OCI-M2 (cell line): Measurements from ENCODE around the gene SLC35B2.
A peak's percentile ranks its signal among the peaks of the same experiment; 100 is the strongest.

Experiments
- DNase-seq: peaks from one replicate; lab custom pipeline; 2025; ENCODE audit not compliant: unreplicated experiment; lab: John Stamatoyannopoulos, UW

SLC35B2 gene

DNA sequence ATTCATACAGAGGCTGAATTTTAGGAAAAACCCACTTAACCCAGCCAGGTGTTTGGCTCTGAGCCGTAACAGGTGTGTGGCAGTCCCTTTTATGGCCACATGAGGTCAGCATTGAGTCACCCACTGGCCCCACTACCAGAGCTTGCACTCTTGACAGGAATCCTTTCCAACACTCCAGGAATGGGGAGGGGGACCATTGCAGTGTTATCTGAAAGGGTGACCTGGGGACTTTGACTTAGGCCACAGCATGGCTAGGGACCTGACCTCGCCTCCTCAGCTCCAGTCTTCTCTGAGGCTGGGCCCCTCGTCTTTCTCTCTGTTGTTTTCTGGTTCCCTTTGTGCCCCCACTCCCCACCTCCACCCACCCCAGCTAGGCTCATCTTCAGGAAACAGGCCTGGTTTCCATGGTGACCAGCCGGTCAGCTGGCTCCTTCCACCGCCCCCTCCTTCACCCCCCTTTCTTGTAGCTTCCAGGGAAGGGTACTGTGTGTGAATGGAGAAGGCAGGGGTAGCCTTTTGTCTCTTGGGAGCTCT lies 10.8 kb upstream of the SLC35B2 start:
- DNase-seq: peak; percentile 37

DNA sequence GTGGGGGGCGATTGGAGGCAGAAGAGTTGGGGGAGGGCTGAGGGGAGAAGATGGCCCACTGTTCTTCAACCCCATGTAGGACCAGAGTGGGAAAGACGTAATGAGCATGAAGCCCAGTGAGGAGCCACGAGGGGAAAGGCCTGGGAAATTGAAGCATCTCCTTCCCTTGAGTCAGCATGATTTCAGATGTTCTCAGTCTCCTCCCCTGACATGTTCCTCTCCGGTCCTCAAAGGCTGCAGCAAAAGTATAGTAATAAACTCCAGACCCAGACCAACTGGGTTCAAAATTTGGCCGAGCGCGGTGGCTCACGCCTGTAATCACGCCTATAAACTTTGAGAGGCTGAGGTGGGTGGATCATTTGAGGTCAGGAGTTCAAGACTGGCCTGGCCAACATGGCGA lies 9.9 kb upstream of the SLC35B2 start:
- no peak for DNase-seq

GRCh38 chr6:44266347-44266746 lies 9.0 kb upstream of the SLC35B2 start:
- DNase-seq: no peak

DNA sequence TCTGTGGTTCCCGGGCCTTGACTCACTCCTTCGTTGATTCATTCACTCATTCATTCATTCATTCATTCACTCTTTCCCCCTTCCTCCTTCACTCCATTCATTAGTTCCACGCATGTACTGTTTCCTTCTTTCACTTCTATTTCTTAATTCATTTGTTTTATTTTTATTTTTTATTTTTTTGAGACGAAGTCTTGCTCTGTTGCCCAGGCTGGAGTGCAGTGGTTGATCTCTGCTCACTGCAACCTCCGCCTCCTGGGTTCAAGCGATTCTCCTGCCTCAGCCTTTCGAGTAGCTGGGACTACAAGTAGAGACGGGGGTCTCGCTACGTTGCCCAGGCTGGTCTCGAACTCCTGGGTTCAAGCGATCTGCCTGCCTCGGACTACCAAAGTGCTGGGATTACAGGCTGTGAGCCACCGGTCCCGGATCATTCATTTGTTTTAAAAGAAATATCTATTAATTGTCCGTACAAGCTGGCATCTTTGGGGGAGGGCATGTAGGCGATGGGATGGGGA lies 8.4 kb upstream of the SLC35B2 start:
- DNase-seq: no peak

- DNase-seq: peak; percentile 78
Measured at GRCh38 chr6:44265007-44265721, 7.8 kb upstream of the SLC35B2 start, which contains the start of gene NFKBIE. NFKBIE (minus strand) TSS chr6:44265551; CDS start chr6:44265346, 205 bp downstream.

DNA sequence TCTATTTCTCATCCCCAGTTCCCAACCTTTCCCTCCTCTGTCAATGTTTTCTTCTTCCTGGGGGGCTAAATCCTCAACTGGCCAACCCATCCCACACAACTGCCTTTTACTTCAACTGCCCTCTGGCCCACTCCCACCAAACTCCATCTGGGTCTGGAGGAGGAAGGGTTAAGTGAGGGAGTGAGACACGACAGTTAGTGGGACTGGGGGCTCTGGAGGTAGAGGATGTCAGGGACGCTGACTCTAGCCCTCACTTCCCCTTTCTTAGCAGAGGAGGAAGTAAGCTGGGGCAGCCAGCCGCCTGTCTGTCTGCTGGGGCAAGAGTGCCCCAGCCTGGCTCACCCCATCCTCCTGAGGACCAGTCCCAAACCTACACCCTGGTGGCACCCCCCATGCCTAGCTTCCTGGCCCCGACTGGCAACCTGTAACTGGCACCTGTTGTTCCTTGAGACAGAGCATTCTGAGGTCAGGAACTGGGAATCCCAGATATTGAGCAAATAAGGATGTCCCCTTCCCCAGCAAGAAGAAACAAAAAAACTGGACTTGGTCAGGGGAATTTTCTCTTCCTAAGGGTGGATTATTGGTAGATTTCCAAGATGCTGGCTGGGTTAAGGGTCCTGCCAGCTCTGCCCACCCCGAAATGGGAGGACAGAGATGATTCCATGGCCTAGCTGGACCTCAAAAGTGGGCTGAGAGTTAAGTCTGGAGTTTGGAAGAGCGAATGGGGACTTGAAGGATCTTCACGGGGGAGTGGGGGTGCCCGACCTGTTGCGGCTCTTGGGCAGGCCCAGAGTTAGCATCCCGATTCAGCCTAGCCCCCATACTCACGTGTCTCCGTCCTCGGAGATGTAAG lies 7.1 kb upstream of the SLC35B2 start:
- no peak for DNase-seq

GRCh38 chr6:44263354-44264100 lies 6.2 kb upstream of the SLC35B2 start:
- no peak for DNase-seq

DNA sequence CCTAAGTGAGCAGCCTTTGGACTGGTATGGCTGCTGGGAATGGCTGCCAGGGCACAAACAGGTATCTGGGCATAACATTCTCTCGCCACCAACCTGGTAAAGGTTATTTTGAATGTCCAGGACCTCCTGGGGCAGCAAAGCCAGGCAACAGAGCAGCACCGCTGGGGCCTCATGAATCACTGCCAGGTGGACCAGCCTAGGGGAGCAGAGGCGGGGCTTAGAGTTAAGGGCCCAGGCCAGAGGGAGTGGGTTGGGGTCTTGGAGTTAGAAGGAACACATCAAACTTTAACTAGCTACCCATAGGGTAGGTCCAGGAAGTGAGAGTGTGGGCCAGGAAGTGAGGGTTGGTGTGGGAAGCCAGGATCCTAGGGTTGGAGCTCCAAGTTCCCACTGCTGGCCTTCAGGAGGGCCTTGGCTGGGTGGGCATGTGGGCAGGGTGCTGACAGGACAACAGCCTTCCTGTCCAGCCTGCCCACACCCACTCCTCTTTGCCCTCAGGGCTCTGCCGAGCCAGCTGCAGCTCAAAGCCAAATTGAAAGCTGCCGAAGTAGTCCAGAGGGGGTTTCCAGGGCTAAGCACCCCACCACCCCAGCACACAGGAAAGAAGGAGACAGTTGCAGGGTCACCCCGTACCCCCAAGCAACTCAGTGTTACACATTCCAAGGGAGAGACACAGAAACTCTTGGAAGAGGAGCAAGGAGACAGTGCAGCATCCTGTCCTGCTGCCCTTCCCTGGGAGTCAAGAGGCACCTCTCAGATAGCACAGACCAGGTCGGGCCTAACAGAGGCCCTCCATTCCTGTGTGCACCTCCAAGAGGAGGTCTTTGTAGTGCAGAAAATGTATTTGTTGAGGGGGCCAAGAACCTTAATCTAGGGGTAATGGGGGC lies 5.4 kb upstream of the SLC35B2 start:
- no peak for DNase-seq

DNA sequence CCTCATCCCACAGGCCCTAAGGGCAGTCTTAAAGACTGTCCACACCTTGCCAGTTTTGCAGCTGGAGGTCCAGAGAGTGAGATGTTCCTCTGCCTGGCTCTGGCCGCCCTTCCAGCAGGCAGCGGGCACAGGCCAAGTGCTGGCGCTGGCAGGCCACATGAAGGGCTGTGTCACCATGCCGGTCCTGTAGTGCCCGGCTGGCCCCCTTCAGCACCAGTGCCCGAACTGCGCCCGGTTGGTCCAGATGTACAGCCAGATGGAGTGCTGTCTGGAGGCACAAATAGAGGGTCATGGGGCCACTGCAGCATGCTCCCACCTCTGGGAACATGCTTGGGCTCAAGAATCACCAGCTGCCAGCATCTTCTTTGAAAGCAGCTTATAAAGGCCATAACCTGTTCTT lies 4.3 kb upstream of the SLC35B2 start:
- no peak for DNase-seq

DNA sequence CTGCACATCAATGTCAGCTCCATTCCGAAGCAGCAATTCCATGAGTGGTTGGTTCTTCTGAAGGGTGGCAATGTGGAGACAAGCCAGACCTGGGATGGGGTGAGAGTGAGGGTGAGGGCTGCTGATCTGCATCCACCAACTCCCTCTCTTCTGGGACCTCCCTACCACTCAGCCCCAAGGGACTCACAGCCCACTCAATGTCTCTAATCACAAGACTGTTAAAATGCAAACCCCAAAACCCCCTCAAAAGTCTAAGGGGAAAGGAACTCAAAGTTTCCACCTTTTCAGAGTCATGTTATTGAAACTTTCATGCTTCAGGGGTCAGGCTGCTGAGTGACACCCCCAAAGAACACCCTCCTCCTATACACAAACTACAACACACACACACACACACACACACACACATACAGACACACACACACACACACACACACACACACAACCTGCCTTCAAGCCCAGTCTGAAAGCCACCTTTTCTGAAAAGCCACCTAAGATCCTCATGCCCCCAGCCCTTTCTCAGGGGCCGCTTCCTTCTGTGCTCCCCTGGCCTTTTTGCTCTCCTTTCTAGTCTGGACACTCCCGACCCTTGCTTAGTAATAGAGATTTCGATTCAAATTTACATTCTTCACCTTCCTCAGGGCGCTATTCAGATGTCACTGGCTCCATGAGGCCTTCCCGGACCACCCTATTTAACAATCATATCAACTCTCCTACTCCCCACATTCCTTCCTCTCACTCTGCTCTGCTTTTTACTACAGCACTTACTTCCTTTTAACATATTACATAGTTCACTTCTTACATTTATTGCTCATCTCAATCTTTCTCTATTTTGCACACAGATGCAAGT lies 3.3 kb upstream of the SLC35B2 start:
- no peak for DNase-seq

DNA sequence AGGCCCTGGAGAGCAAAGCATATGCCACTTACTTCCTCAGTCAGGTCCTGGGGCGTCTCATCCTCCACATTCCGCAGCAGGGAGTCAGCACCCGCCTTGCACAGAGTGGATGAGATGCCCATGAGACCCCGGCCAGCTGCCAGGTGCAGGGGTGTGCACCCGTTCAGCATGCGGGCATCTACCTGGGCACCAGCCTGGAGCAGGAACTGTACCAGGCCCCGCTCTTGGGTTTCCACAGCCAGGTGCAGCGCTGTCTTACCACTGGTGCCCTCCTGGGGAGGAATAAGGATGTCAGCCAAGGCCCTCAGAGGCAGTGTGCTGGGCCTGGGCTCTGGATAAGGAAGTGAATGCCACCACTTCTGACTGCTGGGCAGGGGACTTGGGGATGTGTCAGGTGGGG lies 2.7 kb upstream of the SLC35B2 start:
- DNase-seq: no peak

DNA sequence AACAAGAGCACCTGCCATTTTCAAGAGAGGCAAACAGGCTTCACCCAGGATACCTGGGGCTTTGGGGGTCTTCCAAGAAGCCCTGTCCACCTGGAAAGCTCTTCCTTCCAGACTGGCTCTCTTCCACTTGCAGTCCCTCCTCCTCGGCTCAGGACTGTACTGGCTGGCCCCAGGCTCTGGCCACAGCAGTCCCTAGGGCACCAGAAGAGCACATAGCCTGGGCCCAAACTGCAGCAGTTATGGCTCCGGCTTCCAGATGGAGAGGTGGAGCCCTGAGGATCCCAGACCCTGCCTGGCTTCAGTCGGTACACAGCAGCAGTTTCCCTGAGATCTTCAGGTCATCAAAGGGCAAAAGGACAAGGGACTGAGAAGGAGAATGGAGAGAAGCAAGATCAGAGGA lies 1.6 kb upstream of the SLC35B2 start:
- DNase-seq: no peak

GRCh38 chr6:44258325-44258863 lies 1.1 kb upstream of the SLC35B2 start:
- no peak for DNase-seq

DNA sequence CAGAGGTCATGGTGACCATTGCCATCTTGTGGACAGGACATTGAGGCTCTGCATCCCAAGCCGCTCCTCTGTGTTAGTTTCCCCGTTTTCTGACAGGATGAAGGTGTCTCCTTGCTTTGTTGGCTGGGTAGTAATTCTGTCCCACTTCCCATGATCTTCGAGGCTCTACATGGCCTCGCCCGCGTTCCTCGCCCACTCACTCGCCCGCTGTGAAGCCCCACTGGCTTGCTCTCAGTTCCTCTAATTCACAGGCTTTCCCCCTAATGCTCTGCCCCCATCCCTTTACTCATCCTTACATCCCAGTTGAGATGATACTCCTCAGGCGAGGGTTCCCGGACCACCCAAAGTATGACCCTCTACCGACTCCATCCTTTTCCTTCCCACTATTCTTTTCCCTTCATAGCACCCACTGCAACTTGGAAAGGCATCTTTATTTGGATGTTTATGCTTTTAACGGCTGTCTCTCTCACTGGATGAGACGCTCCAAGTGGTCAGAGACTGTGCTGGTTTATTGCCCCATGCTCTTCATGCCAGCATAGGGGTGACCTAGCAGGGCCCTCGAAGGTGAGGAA lies 511 bp upstream of the SLC35B2 start:
- no peak for DNase-seq

DNA sequence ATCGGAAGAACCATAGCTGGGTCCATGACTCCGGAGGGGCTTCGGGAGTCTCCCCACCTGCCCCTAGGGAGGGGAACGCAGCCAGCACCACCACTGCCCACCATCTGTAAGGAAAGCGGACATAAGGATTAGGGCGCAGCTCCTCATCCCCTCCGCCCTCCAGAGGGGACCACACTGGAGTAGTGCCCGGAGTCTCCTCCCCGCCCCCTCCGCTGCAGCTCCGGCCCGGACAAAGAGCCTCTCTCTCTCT lies 628 bp downstream of the SLC35B2 start:
- DNase-seq: no peak

DNA sequence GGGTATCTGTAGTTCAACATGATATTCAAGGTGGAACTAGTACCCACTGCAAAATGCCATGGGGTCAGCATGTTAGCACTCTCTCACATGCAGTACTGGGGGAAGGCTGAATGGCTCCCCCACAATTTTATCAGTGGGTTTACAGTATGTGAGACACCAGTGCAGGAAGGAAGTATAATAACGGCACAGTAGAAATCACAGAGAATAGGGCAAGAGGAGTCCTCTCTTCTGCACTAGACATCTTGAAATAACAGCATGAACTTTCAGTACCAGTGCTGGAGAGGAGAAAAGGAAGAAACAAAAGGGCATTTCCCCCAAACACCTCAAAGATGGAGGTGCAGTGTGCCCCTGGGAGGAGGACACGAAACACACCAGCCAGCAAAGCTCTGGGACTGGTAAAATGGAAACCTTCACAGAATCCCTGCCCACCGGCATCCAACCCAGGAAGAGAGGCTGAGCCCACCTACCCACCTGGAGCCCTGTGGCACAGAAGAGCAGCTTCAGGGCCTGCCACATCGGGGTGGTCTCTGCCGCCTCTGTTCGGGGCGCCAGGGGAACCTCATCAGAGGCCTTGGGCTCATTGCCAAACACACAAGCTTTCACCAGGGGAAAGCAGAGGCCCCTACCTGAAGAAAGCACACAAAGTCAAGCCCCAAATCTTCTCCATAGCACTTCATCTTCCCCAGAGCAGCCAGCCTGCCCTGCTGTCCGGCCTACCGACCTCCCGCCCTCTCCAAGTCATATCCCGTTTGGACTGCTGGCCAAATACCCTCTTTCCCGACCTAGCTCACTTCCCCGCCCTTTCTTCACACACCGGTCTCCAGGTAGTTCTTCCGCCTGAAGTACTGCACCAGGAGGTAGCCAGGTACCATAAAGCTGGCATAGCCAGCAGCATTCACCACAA lies 1.2 kb downstream of the SLC35B2 start:
- no peak for DNase-seq

DNA sequence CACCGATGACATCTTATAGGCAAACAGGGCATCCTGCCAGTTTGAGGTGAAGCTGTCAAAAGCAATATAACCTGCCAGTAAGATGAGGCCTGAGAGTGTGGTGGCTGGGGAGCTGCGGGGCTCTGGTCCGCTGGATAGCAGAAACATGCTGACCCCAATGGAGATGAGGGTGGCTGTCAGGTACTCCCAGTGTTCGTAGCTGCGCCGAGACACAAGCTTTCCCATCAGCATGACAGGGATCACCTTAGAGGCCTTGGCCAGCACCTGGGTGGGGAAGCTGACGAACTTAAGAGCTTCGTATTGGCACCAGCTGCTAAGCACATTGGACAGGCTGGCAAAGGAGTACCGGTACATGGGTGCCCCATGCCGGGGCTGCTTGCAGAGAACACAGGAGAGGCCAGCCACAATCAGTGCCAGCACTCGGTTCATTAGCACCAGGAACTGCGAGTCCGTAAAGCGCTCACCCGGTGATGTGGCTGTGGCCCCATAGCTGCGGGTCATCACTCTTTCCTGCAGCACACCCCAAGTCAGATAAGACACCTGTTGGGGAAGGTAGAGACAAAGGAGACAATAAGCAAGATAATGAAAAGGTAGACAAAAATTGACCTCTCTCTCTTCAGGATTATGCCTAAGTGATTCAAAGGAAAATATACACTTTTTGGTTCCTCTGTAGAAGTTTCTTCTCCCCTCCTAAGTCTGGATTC lies 2.1 kb downstream of the SLC35B2 start:
- no peak for DNase-seq
